Cerebellar nuclear complex (tissue), 1 donor: ENCODE measurements around the gene COL17A1.

Experiments
- DNase-seq, 2 experiments: peaks; one replicate each; lab custom pipeline; 2025; lab: John Stamatoyannopoulos, UW

Gene COL17A1

DNA sequence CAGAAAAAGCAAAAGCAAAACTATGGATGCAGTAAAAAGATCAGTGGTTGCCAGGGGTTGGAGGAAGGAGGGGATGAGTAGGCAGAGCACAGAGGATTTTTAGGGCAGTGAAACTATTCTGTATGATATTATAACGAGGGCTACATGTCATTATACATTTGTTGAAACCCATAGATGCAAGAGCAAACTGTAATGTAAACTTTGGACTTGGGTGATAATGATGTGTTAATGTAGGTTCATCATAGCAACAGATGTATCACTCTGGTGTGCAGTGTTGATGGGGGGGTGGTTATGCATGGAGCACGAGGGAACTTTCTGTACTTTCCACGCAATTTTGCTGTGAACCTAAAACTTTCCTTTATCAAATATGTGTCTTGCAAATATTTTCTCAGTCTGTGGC lies 95.6 kb downstream of the COL17A1 start:
- DNase-seq = no peak

- DNase-seq = no peak
Measured at GRCh38 chr10:103986360-103986759, 99.3 kb downstream of the COL17A1 start.

DNA sequence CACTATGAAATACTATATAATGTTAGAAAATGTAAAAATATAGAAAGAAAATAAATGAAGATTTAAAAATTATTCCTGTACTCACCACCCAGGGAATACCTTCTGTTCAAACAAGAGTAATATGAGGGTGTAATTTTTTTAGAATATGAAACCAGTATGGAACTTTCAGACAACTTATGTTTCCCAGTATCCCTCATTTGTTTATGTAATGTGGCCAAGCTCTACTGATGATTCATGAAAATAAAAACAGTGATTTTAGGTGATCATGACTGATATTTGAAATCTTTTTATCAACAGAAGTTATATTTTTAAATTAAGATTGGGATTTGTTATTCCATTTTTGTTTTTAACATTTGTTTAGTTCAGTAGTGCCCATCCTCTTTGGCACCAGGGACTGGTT lies 100.0 kb downstream of the COL17A1 start:
- no peak for DNase-seq

- DNase-seq = no peak
Measured at GRCh38 chr10:103983367-103983911, 102.2 kb downstream of the COL17A1 start.

DNA sequence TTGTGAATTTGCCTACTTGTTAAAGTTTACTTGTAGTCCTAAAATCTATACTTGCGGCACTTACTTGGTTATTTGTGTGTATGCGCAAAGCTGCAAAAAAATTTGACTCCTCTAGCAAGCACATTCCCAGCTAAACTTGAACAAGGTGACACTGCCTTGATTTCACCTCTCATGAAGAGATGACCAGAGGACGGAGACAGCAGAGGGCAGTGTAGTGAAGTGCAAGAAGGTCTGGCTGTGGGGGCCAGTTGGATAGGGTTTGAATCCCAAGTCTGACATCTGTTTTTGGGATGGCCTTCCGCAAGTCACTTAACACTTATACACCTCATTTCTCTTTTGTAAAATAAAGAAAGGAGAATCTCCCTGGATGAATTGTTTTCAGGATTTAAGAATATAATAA lies 103.0 kb downstream of the COL17A1 start:
- no peak for DNase-seq
